Erythroblast (primary cell): Measurements from ENCODE around the gene SETD3.

ENCODE experiments used
- DNase-seq, 2 experiments: peaks; one replicate each; lab custom pipeline; 2025; lab: John Stamatoyannopoulos, UW
- GATA1 ChIP-seq: IDR thresholded peaks from 2 replicates; pipeline ENCODE4 v1.6.1; 2011; ENCODE audit warnings: low read depth, mild to moderate bottlenecking, control low read depth, low read length, moderate library complexity
- POLR2A ChIP-seq: IDR thresholded peaks from 2 replicates; pipeline ENCODE4 v1.6.1; 2011; ENCODE audit warnings: mild to moderate bottlenecking, low read length

Gene SETD3

GRCh38 chr14:99361596-99362215 lies 119.0 kb downstream of the SETD3 start:
- no peak for DNase-seq
- no peak for TF ChIP-seq GATA1
- TF ChIP-seq POLR2A: no peak

GRCh38 chr14:99360774-99361595 lies 119.7 kb downstream of the SETD3 start:
- TF ChIP-seq GATA1 (no peak), POLR2A (no peak)
- peak; percentile 8 to 14 for DNase-seq

- no peak for DNase-seq
- TF ChIP-seq GATA1 (no peak), POLR2A (no peak)
Observed at GRCh38 chr14:99359906-99360305, 120.8 kb downstream of the SETD3 start.

GRCh38 chr14:99357916-99358390 lies 122.7 kb downstream of the SETD3 start:
- DNase-seq: no peak
- TF ChIP-seq POLR2A: no peak

GRCh38 chr14:99357151-99357915 lies 123.3 kb downstream of the SETD3 start:
- no peak for TF ChIP-seq POLR2A
- TF ChIP-seq GATA1: no peak
- DNase-seq: no peak

GRCh38 chr14:99356031-99356608 lies 124.5 kb downstream of the SETD3 start:
- DNase-seq: no peak
- TF ChIP-seq GATA1 (no peak), POLR2A (no peak)

- TF ChIP-seq GATA1 (no peak), POLR2A (no peak)
Observed at GRCh38 chr14:99354166-99354875, 126.3 kb downstream of the SETD3 start.

GRCh38 chr14:99352688-99353280 lies 127.9 kb downstream of the SETD3 start:
- TF ChIP-seq GATA1 (no peak), POLR2A (no peak)
- DNase-seq: no peak

More at GRCh38 chr14:99354166-99354875, 126.3 kb downstream of the SETD3 start:
- DNase-seq: no peak

GRCh38 chr14:99351166-99352007 lies 129.3 kb downstream of the SETD3 start:
- no peak for DNase-seq
- TF ChIP-seq GATA1 (no peak), POLR2A (no peak)

GRCh38 chr14:99350751-99351150 lies 129.9 kb downstream of the SETD3 start:
- TF ChIP-seq GATA1 (no peak), POLR2A (no peak)
- DNase-seq: no peak

- no peak for TF ChIP-seq GATA1
- no peak for TF ChIP-seq POLR2A
Observed at GRCh38 chr14:99349721-99350495, 130.8 kb downstream of the SETD3 start.

More at GRCh38 chr14:99349721-99350495, 130.8 kb downstream of the SETD3 start:
- no peak for DNase-seq
